Muscle of leg (tissue), 11 donors: ENCODE data around the gene PHC1. TPM values are rescaled to one million over a fixed set of nuclear protein-coding genes. Genes with fewer than 3 reads are reported as not detected.
"Not testable (repeated sequence)": the region's sequence is repeated elsewhere in the genome, so short reads cannot be mapped to it uniquely, and the experiment has no call there.

Experiments
- DNase-seq: peaks from one replicate; pipeline ENCODE4 v3.0.0; 2013
- H3K27ac ChIP-seq: one replicate; pipeline ENCODE4 v1.5.1; 2013; ENCODE audit warnings: mild to moderate bottlenecking, low read length, control low read depth
- H3K27me3 ChIP-seq: one replicate; pipeline ENCODE4 v1.6.1; 2013; ENCODE audit warnings: low read length; ENCODE audit not compliant: control insufficient read depth, insufficient read depth
- H3K36me3 ChIP-seq: one replicate; pipeline ENCODE4 v1.6.1; 2013; ENCODE audit warnings: low read length; ENCODE audit not compliant: control insufficient read depth, insufficient read depth
- H3K4me1 ChIP-seq: one replicate; pipeline ENCODE4 v1.6.1; 2013; ENCODE audit warnings: low read length; ENCODE audit not compliant: control insufficient read depth, insufficient read depth
- H3K4me3 ChIP-seq: one replicate; pipeline ENCODE4 v1.5.1; 2013; ENCODE audit warnings: low read length, control low read depth
- H3K9me3 ChIP-seq: replicated peaks from 2 replicates; pipeline ENCODE4 v1.6.1; 2013; ENCODE audit warnings: low read depth, low read length; ENCODE audit not compliant: control insufficient read depth
- WGBS: methylation state at CpG from one replicate; pipeline ENCODE4 v1.1.5; 2013; ENCODE audit warnings: missing lambda C conversion rate; ENCODE audit not compliant: insufficient coverage; 5-methylcytosine and 5-hydroxymethylcytosine counted together
- polyA plus RNA-seq, 8 donors: library from polyadenylated mRNA; unstranded; fragments of 120-200 nt; gene quantifications; one replicate each; pipeline versions ENCODE4 v1.2.1 to v1.2.3, GENCODE V29; 2013; ENCODE audit warnings: inconsistent platforms in 1 of 8, low replicate concordance in 1 of 8; ENCODE audit not compliant: insufficient read length in 8 of 8, insufficient read depth in 1 of 8
- total RNA-seq: library from RNA; stranded (reverse); fragments of 120-200 nt; gene quantifications from one replicate; pipeline ENCODE4 v1.2.4, GENCODE V29; 2013

PHC1 gene
- total and polyA plus RNA-seq, 9 donors: 27.8 to 44.3 (median 34.7) TPM

DNA sequence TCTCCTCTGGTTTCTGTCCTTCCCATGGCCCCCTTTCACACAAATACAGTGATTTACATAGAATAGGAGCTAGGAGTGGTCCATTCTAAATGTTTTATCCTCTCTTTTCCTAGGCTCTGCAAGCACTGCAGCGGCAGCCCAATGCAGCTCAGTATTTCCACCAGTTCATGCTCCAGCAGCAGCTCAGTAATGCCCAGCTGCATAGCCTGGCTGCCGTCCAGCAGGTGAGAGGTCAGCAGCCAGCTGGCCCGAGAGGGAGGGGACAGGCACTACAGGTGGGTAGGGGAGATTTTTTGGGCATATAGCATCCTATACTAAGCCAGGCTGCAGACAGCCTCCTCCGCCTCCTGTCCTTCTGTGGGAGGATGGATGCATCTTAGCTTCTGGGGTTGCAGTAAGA, 5.3 kb downstream of the PHC1 start:
- H3K36me3 ChIP-seq: peaks cover 39% of the 10 kb centered on the region
- not testable (repeated sequence) for H3K4me3 ChIP-seq, H3K27ac ChIP-seq, H3K27me3 ChIP-seq, H3K9me3 ChIP-seq, H3K4me1 ChIP-seq, DNase-seq
- WGBS: no CpG with 5 or more reads among the region's 4 CpGs

GRCh38 chr12:8922544-8922943, 8.2 kb downstream of the PHC1 start:
- WGBS: no CpG with 5 or more reads among the region's 5 CpGs
- no peak overlapping the region for H3K27ac ChIP-seq
- H3K4me1 ChIP-seq: no peaks in the 10 kb centered on the region
- H3K9me3 ChIP-seq: no peaks in the 10 kb centered on the region
- peaks cover 48% of the 10 kb centered on the region for H3K36me3 ChIP-seq
- H3K4me3 ChIP-seq: no peak overlapping the region
- no peak for DNase-seq
- H3K27me3 ChIP-seq: no peaks in the 10 kb centered on the region

DNA sequence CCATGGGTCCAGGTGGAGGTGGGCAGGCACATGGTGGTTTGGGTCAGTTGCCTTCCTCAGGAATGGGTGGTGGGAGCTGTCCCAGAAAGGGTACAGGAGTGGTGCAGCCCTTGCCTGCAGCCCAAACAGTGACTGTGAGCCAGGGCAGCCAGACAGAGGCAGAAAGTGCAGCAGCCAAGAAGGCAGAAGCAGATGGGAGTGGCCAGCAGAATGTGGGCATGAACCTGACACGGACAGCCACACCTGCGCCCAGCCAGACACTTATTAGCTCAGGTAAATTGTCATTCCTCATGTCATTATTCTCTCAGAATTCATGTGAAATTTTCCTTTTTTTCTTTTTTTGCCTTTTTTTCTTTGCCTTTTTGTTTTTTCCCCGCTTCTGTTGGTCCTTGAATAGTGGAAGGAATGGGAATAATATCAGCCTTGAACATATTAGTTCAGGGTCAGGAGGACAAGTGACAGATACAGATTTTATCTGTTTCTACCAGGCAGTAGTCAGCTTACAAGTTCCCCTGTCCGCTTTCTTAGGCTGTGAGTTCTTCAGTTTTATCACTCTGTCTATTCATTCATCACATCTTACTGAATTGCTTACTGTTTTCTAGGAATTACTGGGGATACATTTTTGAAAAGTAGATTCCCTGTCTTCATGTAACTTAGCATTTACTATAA, 16.5 kb downstream of the PHC1 start:
- H3K27me3 ChIP-seq, H3K9me3 ChIP-seq, H3K4me3 ChIP-seq, H3K4me1 ChIP-seq, DNase-seq, H3K27ac ChIP-seq: not testable (repeated sequence)
- WGBS: 100% methylated on average over 2 of the region's 4 CpGs
- H3K36me3 ChIP-seq: peaks cover 37% of the 10 kb centered on the region

DNA sequence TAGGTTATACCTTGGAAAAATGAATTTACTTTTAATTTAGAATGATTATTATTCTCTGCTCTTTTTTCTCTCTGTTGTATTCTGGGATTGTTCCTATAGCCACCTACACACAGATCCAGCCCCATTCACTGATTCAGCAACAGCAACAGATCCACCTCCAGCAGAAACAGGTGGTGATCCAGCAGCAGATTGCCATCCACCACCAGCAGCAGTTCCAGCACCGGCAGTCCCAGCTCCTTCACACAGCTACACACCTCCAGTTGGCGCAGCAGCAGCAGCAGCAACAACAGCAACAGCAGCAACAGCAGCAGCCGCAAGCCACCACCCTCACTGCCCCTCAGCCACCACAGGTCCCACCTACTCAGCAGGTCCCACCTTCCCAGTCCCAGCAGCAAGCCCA, 18.2 kb downstream of the PHC1 start:
- not testable (repeated sequence) for H3K4me3 ChIP-seq, H3K27me3 ChIP-seq, DNase-seq, H3K27ac ChIP-seq, H3K4me1 ChIP-seq, H3K9me3 ChIP-seq
- no CpG with 5 or more reads among the region's 3 CpGs for WGBS
- H3K36me3 ChIP-seq: peaks cover 44% of the 10 kb centered on the region

DNA sequence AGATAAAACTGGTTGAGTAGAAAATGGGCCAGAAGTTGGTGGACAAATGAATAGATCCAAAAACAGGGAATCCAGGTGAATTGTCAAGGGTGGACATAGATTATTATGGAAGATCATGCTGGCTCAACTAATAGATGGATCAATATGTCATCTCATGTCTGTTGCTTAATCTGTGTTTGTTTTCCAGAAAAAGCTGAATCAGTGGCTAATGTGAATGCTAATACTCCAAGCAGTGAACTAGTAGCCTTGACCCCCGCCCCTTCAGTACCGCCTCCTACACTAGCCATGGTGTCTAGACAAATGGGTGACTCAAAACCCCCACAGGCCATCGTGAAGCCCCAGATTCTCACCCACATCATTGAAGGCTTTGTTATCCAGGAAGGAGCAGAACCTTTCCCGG, 19.8 kb downstream of the PHC1 start:
- H3K9me3 ChIP-seq, H3K27me3 ChIP-seq, H3K4me1 ChIP-seq, H3K4me3 ChIP-seq, H3K27ac ChIP-seq, DNase-seq: not testable (repeated sequence)
- WGBS: no CpG with 5 or more reads among the region's 4 CpGs
- peaks cover 48% of the 10 kb centered on the region for H3K36me3 ChIP-seq

GRCh38 chr12:8936735-8937134, 22.4 kb downstream of the PHC1 start:
- Histone ChIP-seq H3K27ac (no peak overlapping the region), H3K9me3 (no peaks in the 10 kb centered on the region), H3K27me3 (no peaks in the 10 kb centered on the region), H3K4me3 (no peak overlapping the region), H3K36me3 (peaks cover 38% of the 10 kb centered on the region), H3K4me1 (no peaks in the 10 kb centered on the region)
- 96% methylated on average over 5 of the region's 7 CpGs for WGBS
- no peak for DNase-seq

GRCh38 chr12:8937842-8938442, 23.6 kb downstream of the PHC1 start:
- no CpG with 5 or more reads among the region's 5 CpGs for WGBS

DNA sequence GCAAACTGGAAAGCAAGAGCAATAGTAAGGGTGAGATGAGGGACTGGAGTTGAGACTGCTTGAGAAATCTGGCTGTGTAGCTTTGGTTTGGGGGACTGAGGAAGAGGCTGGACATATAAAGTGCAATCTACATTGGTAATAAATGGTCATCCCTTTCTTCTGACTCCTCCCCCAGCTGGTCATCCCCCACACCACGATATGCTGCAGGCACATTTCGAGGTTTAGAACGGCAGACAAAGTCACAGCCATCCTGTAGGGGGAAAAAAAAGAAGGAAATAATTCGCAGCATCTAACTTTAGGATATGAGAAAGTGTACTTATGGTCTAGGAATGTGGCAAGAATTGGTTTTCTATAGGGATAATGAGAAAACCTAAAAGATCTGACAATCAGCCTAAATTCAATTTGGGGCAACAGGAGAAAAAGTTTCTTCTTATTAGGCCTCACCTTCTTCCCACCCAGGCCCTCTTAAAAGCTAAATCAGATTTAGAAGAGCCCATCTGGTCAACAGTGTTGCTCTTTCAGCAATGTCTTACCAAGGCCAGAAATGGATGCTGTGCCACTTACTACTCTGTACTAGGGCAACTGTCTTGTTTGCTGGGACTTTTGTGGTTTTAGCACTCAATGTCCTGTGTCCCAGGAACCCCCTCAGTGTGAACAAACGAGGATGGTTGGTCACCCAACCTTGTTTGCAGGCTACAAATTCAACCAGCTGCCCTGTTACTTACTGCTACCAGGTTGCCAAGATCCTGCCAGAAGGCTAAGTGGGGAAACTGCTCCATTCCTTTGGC, 27.6 kb downstream of the PHC1 start:
- 75% methylated on average over 3 of the region's 5 CpGs for WGBS
- H3K36me3 ChIP-seq: peaks cover 53% of the 10 kb centered on the region

More at GRCh38 chr12:8937842-8938442, 23.6 kb downstream of the PHC1 start:
- not testable (repeated sequence) for H3K9me3 ChIP-seq, DNase-seq, H3K27me3 ChIP-seq, H3K4me1 ChIP-seq, H3K4me3 ChIP-seq, H3K27ac ChIP-seq
- peaks cover 44% of the 10 kb centered on the region for H3K36me3 ChIP-seq

GRCh38 chr12:8943565-8944186, 29.4 kb downstream of the PHC1 start:
- WGBS: 91% methylated on average over 3 of the region's 10 CpGs
- Histone ChIP-seq H3K4me3 (no peak overlapping the region), H3K9me3 (no peaks in the 10 kb centered on the region), H3K27ac (no peak overlapping the region), H3K4me1 (peaks cover 10% of the 10 kb centered on the region), H3K27me3 (no peaks in the 10 kb centered on the region), H3K36me3 (peaks cover 46% of the 10 kb centered on the region)
- no peak for DNase-seq

More for the DNA sequence above, 27.6 kb downstream of the PHC1 start:
- Histone ChIP-seq H3K4me1 (no peaks in the 10 kb centered on the region), H3K9me3 (no peaks in the 10 kb centered on the region), H3K4me3 (no peak overlapping the region), H3K27ac (no peak overlapping the region), H3K27me3 (no peaks in the 10 kb centered on the region)
- DNase-seq: no peak

DNA sequence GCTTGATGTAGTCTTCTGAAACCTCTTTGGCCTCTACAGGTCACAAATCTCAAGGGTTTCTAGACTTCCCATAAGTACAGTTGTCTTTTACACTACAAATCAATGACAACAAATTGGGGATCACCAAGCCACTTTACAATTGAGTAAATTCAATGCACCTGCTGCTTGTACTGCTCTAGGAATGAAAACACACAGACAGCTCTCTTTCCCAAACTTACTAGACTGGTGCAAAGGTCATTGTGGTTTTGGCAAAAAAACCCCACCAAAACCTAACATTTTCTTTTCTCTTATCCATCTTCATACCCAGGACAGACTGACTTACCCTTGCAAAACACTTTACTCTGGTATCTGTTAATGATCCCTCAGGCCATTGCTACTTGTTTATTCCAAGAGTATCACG, 32.4 kb downstream of the PHC1 start:
- no CpG with 5 or more reads among the region's 1 CpG for WGBS
- H3K9me3 ChIP-seq: no peaks in the 10 kb centered on the region
- H3K36me3 ChIP-seq: peaks cover 36% of the 10 kb centered on the region
- no peak overlapping the region for H3K27ac ChIP-seq
- DNase-seq: no peak
- H3K27me3 ChIP-seq: no peaks in the 10 kb centered on the region
- peaks cover 16% of the 10 kb centered on the region for H3K4me1 ChIP-seq
- no peak overlapping the region for H3K4me3 ChIP-seq
